Bronchial epithelial cell (primary cell): Measurements from ENCODE around the gene MYLK2. TPM values are rescaled to one million over a fixed set of nuclear protein-coding genes. Genes with fewer than 3 reads are reported as not detected.

Experiments
- DNase-seq: peaks from one replicate; pipeline ENCODE4 v3.0.0-alpha.2; 2010; ENCODE audit warnings: low read depth
- FAIRE-seq: peaks from 2 replicates; lab custom pipeline; 2011; peaks lifted over from hg19 to GRCh38; lab: Jason Lieb, UNC
- H3K27me3 ChIP-seq: 2 replicates; pipeline ENCODE4 v1.5.1; 2011; ENCODE audit warnings: low read length; ENCODE audit not compliant: control insufficient read depth, insufficient read depth
- H3K36me3 ChIP-seq: 2 replicates; pipeline ENCODE4 v1.5.1; 2011; ENCODE audit warnings: low read length; ENCODE audit not compliant: control insufficient read depth, insufficient read depth
- H3K4me3 ChIP-seq: 2 replicates; pipeline ENCODE4 v1.5.1; 2011; ENCODE audit warnings: mild to moderate bottlenecking, low read depth, low read length, control low read depth
- total RNA-seq: library from RNA; depleted of rRNA; stranded (reverse); fragments of >200 nt; gene quantifications from 2 replicates; pipeline ENCODE4 v1.2.1, GENCODE V29; 2014
- TF ChIP-seq, protein P1 (sequence below): IDR thresholded peaks from 2 replicates; pipeline ENCODE4 v1.5.1; 2011; ENCODE audit warnings: mild to moderate bottlenecking, moderate library complexity, low read length, control low read depth, inconsistent platforms; ENCODE audit not compliant: insufficient read depth, severe bottlenecking

The MYLK2 gene
- total RNA-seq, 1 donor from 2014 or later, result not detected

- FAIRE-seq, result no peak
- H3K27me3 ChIP-seq, result no peaks in the 10 kb centered on the region
- H3K36me3 ChIP-seq, result peaks cover 3% of the 10 kb centered on the region
- TF ChIP-seq, protein P1, sequence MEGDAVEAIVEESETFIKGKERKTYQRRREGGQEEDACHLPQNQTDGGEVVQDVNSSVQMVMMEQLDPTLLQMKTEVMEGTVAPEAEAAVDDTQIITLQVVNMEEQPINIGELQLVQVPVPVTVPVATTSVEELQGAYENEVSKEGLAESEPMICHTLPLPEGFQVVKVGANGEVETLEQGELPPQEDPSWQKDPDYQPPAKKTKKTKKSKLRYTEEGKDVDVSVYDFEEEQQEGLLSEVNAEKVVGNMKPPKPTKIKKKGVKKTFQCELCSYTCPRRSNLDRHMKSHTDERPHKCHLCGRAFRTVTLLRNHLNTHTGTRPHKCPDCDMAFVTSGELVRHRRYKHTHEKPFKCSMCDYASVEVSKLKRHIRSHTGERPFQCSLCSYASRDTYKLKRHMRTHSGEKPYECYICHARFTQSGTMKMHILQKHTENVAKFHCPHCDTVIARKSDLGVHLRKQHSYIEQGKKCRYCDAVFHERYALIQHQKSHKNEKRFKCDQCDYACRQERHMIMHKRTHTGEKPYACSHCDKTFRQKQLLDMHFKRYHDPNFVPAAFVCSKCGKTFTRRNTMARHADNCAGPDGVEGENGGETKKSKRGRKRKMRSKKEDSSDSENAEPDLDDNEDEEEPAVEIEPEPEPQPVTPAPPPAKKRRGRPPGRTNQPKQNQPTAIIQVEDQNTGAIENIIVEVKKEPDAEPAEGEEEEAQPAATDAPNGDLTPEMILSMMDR, result no peak
- H3K4me3 ChIP-seq, result no peak overlapping the region
- DNase-seq, result no peak
Measured at GRCh38 chr20:31801508-31801907, 17.6 kb upstream of the MYLK2 start.

DNA sequence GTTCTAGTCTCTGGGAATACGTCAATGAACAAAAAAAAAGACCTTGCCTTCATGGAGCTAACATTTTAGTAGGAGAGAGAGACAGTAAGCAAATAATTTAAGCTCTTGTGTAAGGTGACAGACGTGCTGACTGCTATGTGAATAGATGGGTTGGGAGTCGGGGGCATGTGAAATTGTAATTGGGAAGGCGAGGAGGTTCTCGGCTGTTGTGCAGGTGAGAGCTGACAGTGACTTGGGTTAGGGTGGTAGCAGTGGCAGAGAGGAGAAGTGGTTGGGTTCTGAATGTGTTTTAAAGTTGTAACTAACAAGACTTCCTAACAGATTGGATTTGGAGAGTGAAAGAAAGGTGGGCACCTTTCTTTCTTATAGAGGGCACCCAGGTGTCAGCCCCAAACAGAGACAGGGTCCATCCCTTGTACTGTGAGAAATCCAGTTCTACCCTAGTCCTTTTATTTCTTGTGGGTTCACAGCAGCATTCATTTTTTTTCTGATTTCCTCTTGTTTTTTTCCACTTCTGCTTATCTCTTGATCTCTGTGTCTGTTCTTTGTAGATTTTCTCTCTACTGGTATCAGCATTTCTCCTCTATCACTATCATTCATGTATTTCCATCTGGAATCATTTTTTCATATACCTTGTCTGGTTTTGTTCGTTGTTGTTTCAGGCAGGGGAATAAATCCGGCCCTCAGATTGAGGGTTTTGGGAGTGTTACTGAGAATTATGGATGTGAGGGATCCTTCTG, 15.4 kb upstream of the MYLK2 start:
- no peaks in the 10 kb centered on the region for H3K27me3 ChIP-seq
- H3K4me3 ChIP-seq, result no peak overlapping the region
- DNase-seq (no peak), FAIRE-seq (no peak)
- H3K36me3 ChIP-seq, result no peaks in the 10 kb centered on the region
- TF ChIP-seq, protein P1, result no peak

GRCh38 chr20:31806564-31807355, 12.4 kb upstream of the MYLK2 start:
- DNase-seq (no peak), FAIRE-seq (no peak)
- Histone ChIP-seq H3K36me3 (no peaks in the 10 kb centered on the region), H3K27me3 (no peaks in the 10 kb centered on the region), H3K4me3 (no peak overlapping the region)
- TF ChIP-seq, protein P1, result no peak

DNA sequence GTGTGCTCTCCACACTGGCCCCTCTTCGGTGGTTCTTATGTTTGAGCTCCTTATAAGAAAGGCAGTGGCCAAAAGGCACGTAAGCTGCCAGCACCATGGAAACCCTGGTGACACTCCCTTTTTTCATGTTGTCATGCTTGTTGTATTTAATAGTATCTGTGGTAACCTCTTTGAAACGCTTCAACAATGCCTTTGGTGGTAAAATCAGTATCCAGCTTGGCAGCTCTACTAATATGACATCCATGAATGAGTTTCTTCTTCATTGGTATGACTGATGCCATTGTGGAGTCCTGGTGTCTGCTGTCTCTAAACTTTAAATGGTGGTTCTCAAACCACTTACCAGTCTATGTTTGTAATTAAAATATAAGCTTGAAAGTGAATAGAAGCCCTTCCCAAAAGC, 10.7 kb upstream of the MYLK2 start:
- DNase-seq, result no peak
- Histone ChIP-seq H3K4me3 (no peak overlapping the region), H3K27me3 (no peaks in the 10 kb centered on the region), H3K36me3 (no peaks in the 10 kb centered on the region)
- TF ChIP-seq, protein P1, result no peak
- FAIRE-seq, result no peak

DNA sequence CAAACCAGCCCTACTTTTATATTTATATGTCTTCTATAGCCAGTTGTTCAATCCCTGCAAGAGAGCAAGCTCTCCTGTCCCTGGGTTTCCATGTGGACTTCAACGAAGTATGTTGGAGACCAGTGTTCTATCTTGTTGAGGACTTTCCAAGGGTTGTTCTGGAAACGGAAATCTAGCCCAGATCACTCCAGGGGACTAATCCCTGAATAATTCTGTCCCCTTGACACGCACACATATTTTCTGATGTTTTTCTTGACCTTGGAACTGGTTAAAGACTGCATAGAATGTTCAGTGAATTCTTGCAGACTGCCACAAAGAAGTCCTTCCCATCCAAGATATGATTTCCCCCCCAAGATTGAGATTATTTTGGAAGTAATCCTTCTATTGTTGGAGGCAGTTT, 9.5 kb upstream of the MYLK2 start:
- TF ChIP-seq, protein P1, result no peak
- H3K36me3 ChIP-seq, result no peaks in the 10 kb centered on the region
- H3K4me3 ChIP-seq, result no peak overlapping the region
- FAIRE-seq (no peak), DNase-seq (no peak)
- H3K27me3 ChIP-seq, result no peaks in the 10 kb centered on the region
